CD4-positive, alpha-beta T cell treated with Interleukin-15 for 1 hour (primary cell): ENCODE measurements around the gene SCAF11.
"Not testable (repeated sequence)": the region's sequence is repeated elsewhere in the genome, so short reads cannot be mapped to it uniquely, and the experiment has no call there.

Source experiments
- DNase-seq: peaks from one replicate; pipeline ENCODE4 v3.0.0-alpha.2; 2020

The SCAF11 gene, protein sequence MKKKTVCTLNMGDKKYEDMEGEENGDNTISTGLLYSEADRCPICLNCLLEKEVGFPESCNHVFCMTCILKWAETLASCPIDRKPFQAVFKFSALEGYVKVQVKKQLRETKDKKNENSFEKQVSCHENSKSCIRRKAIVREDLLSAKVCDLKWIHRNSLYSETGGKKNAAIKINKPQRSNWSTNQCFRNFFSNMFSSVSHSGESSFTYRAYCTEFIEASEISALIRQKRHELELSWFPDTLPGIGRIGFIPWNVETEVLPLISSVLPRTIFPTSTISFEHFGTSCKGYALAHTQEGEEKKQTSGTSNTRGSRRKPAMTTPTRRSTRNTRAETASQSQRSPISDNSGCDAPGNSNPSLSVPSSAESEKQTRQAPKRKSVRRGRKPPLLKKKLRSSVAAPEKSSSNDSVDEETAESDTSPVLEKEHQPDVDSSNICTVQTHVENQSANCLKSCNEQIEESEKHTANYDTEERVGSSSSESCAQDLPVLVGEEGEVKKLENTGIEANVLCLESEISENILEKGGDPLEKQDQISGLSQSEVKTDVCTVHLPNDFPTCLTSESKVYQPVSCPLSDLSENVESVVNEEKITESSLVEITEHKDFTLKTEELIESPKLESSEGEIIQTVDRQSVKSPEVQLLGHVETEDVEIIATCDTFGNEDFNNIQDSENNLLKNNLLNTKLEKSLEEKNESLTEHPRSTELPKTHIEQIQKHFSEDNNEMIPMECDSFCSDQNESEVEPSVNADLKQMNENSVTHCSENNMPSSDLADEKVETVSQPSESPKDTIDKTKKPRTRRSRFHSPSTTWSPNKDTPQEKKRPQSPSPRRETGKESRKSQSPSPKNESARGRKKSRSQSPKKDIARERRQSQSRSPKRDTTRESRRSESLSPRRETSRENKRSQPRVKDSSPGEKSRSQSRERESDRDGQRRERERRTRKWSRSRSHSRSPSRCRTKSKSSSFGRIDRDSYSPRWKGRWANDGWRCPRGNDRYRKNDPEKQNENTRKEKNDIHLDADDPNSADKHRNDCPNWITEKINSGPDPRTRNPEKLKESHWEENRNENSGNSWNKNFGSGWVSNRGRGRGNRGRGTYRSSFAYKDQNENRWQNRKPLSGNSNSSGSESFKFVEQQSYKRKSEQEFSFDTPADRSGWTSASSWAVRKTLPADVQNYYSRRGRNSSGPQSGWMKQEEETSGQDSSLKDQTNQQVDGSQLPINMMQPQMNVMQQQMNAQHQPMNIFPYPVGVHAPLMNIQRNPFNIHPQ (N-terminal part only)

DNA sequence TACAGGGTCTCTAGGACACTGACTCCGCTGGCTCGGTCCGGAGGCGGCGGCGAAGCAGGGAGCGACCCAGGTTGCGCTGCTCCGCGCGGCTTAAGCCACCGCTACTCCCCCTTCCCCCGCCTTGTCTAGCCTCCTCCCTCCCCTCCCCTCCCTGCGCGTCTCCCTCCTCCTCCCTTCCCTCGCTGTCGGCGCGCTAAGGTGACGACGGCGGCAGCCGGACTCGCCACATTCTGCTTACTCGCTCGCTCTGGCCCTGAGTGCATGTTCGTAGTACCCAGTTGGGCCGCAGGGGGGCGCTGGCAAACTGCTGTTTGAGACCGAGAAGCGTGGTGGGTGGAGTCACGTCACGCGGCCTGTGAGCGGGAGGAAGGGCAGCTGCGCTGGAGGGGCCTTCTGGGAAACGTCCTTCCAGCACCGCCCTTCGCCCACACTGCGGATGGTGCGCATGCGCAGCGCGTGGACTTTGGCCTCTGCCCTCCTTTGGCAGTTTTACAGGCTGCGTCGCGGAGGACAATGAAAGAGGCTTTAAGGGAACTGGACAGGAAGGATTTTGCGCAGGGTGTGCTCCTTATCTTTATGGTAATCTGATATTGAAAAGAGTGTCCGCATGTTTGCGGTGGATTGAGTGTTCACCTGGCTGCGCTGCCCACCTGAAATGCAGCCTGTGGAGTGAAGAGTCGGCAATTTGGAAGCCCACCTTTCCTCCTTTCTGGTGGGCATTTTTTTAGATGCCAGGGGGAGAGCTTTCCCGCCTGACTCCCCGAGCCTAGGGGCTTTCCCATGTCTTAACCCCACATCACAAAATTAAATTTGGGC, at the start of gene SCAF11:
Gene SCAF11 (minus strand): TSS at position 107 of the 816 bp plus-strand sequence. CDS start 26,407 bp downstream, outside the sequence.
- DNase-seq = peak; percentile 100

DNA sequence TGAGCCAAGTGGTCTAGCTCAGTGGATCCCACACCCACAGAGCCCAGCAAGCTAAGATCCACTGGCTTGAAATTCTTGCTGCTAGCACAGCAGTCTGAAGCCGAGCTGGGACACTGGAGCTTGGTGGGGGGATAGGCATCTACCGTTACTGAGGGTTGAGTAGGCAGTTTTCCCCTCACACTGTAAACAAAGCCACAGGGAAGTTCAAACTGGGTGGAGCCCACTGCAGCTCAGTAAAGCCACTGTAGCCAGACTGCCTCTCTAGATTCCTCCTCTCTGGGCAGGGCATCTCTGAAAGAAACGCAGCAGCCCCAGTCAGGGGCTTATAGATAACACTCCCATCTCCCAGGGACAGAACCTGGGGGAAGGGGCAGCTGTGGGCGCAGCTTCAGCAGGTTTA, 46.7 kb upstream of the SCAF11 start:
- DNase-seq = not testable (repeated sequence)

DNA sequence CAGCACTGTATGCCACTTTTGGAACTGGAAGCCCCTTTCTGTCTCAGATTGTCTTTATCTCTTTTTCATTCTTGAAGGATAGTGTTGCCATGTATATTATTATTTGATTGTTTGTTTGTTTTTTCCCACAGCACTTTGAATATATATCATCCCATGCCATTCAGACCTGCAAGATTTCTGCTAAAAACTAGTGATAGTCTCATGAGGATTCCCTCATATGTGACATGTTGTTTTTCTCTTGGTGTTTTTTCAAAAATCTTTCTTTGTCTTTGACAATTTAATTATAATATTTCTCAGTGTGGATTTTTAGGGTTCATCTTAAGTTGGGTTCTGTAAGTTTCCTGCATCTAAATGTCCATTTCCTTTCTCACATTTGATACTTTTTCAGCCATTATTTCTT, 36.8 kb upstream of the SCAF11 start:
- no peak for DNase-seq

DNA sequence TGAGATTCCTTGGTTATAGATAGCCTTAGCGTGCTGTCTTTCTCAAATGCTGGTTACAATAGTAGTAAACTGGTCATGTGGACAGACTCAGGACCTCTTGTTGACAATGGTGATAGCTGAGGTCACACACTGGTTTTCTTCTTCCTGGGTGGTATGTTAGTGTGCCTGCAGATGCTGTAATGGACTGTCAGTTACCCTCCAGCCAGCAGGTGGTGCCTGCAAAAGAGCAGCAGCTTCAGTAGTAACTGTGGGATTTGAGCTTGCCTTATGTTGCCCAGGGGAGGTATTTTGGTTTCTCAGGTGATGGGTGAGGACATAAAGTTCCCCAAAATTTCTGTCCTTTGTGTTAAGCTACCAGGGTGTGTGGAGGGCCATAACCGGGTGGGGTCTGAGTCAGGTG, 33.7 kb upstream of the SCAF11 start:
- DNase-seq = no peak

DNA sequence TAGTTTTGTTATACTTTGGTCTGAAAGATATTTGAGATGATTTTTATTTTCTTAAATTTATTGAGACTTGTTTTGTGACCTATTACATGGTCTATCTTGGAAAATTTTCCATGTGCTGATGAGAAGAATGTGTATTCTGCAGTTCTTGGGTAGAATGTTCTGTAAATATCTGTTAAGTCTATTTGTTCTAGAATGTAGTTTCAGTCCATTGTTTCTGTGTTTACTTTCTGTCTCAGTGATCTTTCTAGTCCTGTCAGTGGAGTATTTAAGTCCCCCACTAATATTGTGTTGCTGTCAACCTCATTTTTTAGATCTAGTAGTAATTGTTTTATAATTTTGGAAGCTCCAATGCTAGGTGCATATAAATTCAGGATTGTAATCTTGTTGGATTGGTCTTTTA, 30.4 kb upstream of the SCAF11 start:
- DNase-seq = no peak

DNA sequence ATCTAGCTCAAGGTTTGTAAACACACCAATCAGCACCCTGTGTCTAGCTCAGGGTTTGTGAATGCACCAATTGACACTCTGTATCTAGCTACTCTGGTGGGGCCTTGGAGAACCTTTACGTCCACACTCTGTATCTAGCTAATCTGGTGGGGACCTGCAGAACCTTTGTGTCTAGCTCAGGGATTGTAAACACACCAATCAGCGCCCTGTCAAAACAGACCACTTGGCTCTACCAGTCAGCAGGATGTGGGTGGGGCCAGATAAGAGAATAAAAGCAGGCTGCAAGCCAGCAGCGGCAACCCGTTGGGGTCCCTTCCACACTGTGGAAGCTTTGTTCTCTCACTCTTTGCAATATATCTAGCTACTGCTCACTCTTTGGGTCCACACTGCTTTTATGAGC, 28.3 kb upstream of the SCAF11 start:
- DNase-seq = not testable (repeated sequence)

DNA sequence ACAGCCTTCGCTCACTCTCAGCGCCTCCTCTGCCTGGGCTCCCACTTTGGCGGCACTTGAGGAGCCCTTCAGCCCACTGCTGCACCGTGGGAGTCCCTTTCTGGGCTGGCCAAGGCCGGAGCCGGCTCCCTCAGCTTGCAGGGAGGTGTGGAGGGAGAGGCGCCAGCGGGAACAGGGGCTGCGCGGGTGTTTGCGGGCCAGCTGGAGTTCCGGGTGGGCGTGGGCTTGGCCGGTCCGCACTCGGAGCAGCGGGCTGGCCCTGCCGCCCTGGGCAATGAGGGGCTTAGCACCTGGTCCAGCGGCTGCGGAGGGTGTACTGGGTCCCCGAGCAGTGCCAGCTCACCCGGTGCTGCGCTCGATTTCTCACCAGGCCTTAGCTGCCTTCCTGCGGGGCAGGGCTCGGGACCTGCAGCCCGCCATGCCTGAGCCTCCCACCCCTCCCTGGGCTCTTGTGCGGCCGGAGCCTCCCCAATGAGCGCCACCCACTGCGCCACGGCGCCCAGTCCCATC, 27.5 kb upstream of the SCAF11 start:
- DNase-seq = not testable (repeated sequence)

DNA sequence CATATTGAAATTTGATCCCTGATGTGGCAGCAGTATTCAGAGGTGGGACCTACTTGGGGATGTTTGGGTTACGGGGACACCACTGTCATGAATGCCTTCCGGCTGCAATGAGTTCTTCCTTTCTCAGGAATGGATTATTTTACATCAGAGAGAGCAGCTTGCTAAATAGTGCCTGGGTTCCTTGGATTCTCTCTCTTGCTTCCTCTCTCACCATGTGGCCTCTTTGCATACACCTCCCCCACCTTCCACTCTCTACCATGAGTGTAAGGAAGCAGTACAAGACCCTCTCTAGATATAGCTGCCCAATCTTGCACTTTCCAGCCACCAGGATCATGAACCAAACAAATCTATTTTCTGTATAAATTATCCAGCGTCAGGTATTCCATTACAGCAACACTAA, 15.4 kb upstream of the SCAF11 start:
- no peak for DNase-seq

DNA sequence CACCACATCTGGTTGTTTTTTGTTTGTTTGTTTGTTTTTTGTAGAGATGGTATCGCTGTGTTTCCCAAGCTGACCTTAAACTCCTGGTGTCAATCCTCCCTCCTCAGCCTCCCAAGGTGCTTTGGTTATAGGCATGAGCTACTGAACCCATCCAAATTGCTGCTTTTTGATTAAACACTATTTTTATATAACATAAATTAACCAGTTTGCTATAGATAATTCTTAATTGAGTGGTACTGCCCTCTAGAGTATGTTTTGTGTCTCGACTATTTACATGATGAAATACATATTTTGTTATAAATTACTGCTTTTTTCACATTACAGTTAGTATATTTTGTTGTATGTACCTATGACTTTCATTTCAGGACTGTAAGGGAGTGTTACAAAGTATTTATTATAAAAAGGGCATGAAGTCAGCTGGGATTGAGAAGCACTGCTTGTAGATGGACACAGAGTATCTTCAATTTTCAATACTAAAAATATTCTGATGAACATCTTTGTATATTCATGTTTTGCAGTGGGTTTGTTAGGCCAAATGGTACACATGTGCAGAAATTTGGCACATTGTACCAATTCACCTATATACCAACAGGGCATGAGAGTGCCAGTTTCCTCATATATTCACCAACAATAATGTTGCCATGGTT, 14.9 kb upstream of the SCAF11 start:
- DNase-seq = no peak

DNA sequence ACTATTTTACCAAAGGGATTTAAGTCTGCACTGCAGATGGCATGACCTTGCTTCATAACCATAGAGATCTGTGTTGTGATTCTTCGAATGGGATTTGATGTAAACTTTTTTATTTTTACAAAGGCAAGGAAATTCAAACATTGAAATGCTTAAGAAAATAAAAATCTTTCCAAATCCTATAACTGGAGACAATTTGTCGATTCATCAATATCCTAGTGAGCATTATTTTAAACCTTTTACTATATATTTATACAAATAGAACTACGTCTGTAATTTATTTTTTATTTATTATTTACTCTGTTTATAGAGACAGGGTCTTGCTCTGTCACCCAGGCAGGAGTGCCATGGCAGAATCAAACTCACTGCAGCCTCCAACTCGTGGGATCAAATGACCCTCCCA, 14.3 kb upstream of the SCAF11 start:
- DNase-seq = no peak

DNA sequence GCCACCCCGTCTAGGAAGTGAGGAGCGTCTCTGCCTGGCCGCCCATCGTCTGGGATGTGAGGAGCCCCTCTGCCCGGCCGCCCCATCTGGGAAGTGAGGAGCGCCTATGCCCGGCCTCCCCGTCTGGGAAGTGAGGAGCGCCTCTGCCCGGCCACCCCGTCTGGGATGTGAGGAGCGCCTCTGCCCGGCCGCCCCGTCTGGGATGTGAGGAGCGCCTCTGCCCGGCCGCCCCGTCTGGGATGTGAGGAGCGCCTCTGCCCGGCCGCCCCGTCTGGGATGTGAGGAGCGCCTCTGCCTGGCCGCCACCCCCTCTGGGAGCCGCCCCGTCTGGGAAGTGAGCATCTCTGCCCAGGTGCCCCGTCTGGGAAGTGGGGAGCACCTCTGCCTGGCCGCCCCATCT, 9.7 kb upstream of the SCAF11 start:
- DNase-seq = not testable (repeated sequence)

DNA sequence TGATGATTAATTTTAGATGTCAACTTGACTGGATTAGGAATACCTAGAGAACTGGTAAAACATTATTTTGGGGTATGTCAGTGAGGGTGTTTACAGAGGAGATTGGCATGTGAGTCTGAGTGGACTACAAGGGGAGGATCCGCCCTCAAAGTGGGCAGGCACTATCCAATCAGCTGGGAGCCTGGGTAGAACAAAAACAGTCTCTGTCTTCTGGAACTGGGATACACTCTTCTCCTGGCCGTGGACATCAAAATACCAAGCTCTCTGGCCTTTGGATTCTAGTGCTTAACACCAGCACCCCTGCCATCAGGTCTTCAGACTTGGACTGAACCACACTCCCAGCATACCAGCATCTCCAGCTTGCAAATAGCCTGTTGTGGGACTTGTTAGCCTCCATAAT, 4.4 kb upstream of the SCAF11 start:
- no peak for DNase-seq

DNA sequence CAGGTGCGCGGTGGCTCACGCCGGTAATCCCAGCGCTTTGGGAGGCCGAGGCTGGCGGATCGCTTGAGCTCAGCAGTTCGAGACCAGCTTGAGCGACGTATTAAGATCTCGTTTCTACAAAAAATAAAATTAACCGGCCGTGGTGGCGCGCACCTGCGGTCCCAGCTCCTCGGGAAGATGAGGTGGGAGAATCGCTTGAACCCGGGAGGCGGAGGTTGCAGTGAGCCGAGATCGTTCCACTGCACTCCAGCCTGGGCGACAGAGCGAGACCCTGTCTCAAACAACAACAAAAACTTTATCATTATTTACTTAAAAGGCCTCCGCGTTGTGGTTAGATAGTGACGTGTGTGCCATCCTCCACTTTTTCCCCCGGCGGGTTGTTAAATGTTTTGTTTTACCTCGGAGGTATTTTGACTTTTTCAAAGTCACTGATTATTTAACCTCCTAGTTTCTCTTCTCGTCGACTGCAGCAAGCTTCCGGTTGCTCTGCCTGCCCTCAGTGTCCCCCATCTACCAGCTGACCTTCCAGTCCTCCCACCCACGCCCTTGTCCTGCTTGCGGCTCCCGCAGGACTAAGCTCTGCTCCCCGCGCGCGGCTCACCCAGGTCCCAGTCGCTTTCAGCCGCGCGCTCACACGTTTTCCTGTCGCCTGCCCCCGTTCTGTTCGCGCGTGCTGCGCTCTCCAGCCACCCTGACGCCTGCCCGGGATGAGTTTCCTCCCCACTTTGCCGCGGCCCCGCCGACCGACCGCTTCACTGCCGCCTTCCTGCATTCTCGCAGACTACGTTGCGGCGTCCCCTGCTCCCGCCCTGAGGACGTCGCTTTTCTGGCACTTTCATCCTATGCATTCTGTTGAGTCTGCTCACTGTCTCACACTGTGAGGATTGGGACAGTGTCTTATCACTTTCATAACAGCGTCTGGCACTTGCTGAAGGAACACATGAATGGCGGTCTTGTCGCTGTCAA, 1.2 kb upstream of the SCAF11 start:
- peak; percentile 66 for DNase-seq

DNA sequence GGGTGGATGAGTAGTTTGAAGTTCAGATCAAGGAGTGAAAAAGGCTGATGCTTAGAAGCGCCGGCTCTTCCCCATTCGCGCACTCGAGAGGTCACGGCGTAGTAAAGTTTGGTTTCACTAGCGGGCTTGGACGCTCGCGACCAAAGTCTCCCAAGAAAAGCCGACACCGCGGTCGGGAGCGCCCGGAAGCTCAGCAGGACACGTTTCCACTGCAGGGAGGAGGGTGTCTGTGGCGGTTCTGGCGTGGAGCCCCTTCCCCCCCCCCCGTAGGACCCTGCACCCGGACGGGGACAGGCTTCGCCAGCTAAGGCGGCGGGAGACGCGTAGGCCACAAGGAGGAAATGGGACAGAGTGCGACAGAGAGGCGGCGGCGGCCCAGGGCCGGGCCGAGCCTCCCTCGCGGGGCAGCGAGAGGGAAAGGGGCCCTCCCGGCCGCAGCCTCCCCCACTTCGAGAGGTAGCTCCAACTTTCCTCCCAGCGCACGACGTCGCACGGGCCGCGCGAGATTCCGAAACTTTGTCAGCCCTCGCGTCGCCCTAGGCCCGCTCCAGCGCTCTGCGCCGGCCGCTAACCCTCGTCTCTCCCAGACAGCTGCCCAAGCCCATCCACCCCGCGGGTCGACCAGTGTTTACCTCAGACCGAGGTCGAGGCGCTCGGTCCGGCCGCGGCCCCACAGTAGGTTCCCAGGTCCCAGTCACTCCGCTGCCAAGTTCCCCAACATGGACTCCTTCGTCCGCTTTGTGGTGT, 480 bp downstream of the SCAF11 start:
- peak; percentile 57 for DNase-seq

DNA sequence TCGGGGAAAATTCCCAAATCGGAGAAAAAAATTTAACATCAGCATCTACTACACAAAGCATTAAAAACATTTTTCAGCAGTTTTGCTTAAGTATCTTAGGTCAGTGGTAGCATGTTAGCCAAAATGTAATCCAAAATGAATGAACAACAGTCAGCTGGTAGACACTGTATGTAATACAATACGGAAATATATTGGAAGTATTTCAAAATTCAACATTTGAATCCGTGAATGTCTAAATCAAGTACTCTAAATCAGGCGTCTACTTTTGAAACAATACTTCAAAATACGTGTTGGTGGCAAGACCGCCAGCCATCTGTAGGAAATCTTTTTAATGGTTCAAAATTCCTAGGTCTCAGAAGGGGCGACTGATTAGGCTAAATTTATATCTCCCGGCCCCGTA, 1.1 kb downstream of the SCAF11 start:
- DNase-seq = no peak

DNA sequence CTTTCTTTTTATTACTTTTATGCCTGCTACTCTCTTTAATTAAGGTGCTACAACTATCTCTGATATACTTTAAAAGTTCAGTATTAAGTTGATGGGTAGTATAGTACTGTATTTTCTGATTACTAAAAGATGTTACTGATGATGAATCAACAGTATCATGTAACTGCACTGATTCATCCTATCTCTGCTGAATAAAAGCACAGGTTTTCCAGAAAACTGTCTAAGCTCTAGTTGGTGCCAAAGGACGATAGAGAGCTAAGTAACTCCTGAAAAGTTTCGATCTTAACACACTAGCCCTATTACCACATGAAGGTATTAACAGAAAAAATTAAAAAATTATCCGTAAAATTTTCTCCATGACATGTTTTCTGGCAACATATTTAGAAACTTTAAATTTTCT, 2.1 kb downstream of the SCAF11 start:
- no peak for DNase-seq

DNA sequence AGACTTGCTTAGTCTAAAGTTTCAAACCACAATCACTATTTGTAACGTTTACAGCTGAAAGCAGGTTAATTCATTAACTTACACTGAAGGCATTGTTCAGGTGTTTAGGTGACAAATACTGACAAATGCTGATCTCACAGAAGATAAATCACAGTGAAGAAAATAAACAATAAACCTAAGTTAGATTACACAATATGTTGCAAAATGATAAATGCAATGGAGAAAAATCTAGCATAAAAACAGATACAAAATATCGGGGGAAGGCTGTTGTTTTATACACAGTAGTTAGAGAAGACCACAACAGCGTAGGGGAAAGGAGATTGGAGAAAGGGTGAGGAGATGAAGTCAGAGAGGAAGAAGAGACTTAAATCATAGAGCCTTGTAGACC, 3.0 kb downstream of the SCAF11 start:
- DNase-seq = no peak

DNA sequence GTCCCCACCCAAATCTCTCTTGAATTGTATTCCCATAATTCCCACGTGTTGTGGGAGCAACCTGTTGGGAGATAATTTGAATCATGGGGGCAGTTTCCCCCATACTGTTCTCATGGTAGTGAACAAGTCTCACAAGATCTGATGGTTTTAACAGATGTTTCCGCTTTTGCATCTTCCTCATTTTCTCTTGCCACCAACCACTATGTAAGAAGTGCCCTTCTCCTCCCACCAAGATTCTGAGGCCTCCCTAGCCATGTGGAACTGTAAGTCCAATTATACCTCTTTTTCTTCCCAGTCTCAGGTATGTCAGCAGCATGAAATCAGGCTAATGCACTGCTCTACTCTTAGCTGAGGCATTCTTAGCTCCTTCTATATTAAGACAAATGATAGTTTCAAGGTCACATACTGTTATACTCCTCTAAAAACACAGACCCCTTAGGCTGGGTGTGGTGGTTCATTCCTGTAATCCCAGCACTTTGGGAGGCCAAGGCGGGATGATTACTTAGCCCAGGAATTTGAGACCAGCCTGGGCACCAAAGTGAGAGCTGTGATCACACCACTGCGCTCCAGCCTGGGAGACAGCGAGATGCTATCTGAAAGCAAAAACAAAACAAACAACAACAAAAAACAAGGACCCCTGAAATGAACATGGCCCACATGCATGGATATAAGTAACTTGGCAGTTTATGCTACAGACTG, 3.6 kb downstream of the SCAF11 start:
- peak; percentile 18 for DNase-seq
